ENCODE data around the gene ELMO1. TPM values are rescaled to one million over a fixed set of nuclear protein-coding genes. Genes with fewer than 3 reads are reported as not detected.

ELMO1 gene
- total RNA-seq, 1 experiment from 2014 or later, result 1.1 TPM

- Histone ChIP-seq H3K27ac (ENCODE audit: low read depth, low read length) (no peak overlapping the region), H3K4me2 (ENCODE audit: low read length) (no peak overlapping the region), H3K36me3 (ENCODE audit: control insufficient read depth in 1 of 2, insufficient read depth in 2 of 2, low read length in 2 of 2) (no peaks in the 10 kb centered on the region), H4K20me1 (ENCODE audit: insufficient read depth) (no peaks in the 10 kb centered on the region), H3K9me3 (ENCODE audit: control insufficient read depth in 1 of 2, insufficient read depth in 1 of 2, low read depth in 1 of 2, low read length in 2 of 2) (no peaks in the 10 kb centered on the region), H3K9ac (ENCODE audit: low read length) (no peak overlapping the region), H3K9me2 (ENCODE audit: insufficient read depth) (no peaks in the 10 kb centered on the region), H3K4me3 (replicated peaks in 1 of 2; ENCODE audit: low read depth in 1 of 2, low read length in 2 of 2) (no peak overlapping the region), H3K79me2 (ENCODE audit: insufficient read depth, low read length) (no peaks in the 10 kb centered on the region), H3K4me1 (ENCODE audit: control insufficient read depth in 1 of 2, insufficient read depth in 2 of 2, low read length in 2 of 2) (no peaks in the 10 kb centered on the region), H3K27me3 (ENCODE audit: insufficient read depth, low read length) (peaks cover 31% of the 10 kb centered on the region; the same call in 1 of the 2 replicates), H2AFZ (ENCODE audit: low read depth, low read length, poor library complexity, severe bottlenecking) (no peak overlapping the region)
- TF ChIP-seq FOSL1 (IDR thresholded peaks at IDR 0.05; ENCODE audit: low read depth) (no peak), CTCF (IDR thresholded peaks at IDR 0.05 in 2 of 3, conservative IDR thresholded peaks at IDR 0.05 in 1 of 3; ENCODE audit: borderline replicate concordance in 1 of 3, insufficient read depth in 1 of 3, low read depth in 2 of 3, low read length in 2 of 3) (0 out of 6 replicates have a peak, but pooled peaks of 1 of the 3 experiments have one; percentile 14), JUND (IDR thresholded peaks at IDR 0.05) (no peak), RAD21 (IDR thresholded peaks at IDR 0.05; ENCODE audit: low read depth) (0 out of 2 replicates have a peak, but pooled peaks have one; percentile 5), YY1 (IDR thresholded peaks at IDR 0.05; ENCODE audit: extremely low read depth, insufficient replicate concordance, low read depth, low read length) (no peak), ZBTB33 (IDR thresholded peaks at IDR 0.05; ENCODE audit: extremely low read depth, insufficient replicate concordance, low read length) (no peak)
- ChIA-PET CTCF (no interaction called here), POLR2A (no interaction called here), RAD21 (ENCODE audit: low non-redundant PET in 1 of 2, low total read pairs in 2 of 2, uncharacterized antibody in 2 of 2, unreplicated experiment in 2 of 2) (no interaction called here)
- DNase-seq (ENCODE audit: low read depth, low spot score) (no peak), ATAC-seq (0 out of 2 replicates have a peak, but pooled peaks have one; percentile 47)
- BruUV-seq (replicated peaks), result no TSS peak
- intact Hi-C loops (cut with micrococcal nuclease), result no loop called here
Observed at GRCh38 chr7:37433166-37433565, 15.5 kb downstream of the ELMO1 start.
